Naive thymus-derived CD4-positive, alpha-beta T cell (primary cell): ENCODE data around the gene GPR141. TPM values are rescaled to one million over a fixed set of nuclear protein-coding genes. Genes with fewer than 3 reads are reported as not detected.

ENCODE experiments used
- ATAC-seq: fragments of 150-1000 bp; cut with Tn5 transposase; 2 replicates; pipeline ENCODE4 v1.10.0; 2021; ENCODE audit warnings: mild to moderate bottlenecking, moderate library complexity
- CTCF ChIA-PET: fragments of 350-600 bp; sonication (Branson Sonifier 250); formaldehyde crosslinking; loops from one replicate; lab custom pipeline; 2021; ENCODE audit warnings: antibody characterized with exemption; lab: Charles Lee
- POLR2A ChIA-PET: fragments of 350-600 bp; sonication (Branson Sonifier 250); formaldehyde crosslinking; loops from one replicate; lab custom pipeline; 2021; ENCODE audit warnings: antibody characterized with exemption, inconsistent platforms; lab: Charles Lee
- DNase-seq, 9 donors: peaks; one replicate each; pipeline versions ENCODE4 v3.0.0 to v3.0.0-alpha.2; 2020 to 2022; ENCODE audit warnings: mixed read lengths in 1 of 9
- H3K27ac ChIP-seq: one replicate; pipeline ENCODE4 v1.7.0; 2013; ENCODE audit warnings: mild to moderate bottlenecking, low read depth, low read length, moderate library complexity
- H3K27me3 ChIP-seq, 2 donors: one replicate each; pipeline ENCODE4 v1.7.0; 2013; ENCODE audit warnings: low read length in 2 of 2, mild to moderate bottlenecking in 2 of 2, moderate library complexity in 2 of 2; ENCODE audit not compliant: control insufficient read depth in 2 of 2, insufficient read depth in 2 of 2
- H3K36me3 ChIP-seq, 3 experiments: 1 replicate in 2 of 3; 2 replicates in 1 of 3; pipeline ENCODE4 v1.7.0; 2013; ENCODE audit warnings: low read length in 3 of 3, mild to moderate bottlenecking in 3 of 3, moderate library complexity in 1 of 3; ENCODE audit not compliant: insufficient read depth in 3 of 3, control insufficient read depth in 2 of 3
- H3K4me1 ChIP-seq, 2 donors: one replicate each; pipeline ENCODE4 v1.7.0; 2013; ENCODE audit warnings: low read length in 2 of 2, mild to moderate bottlenecking in 2 of 2, moderate library complexity in 1 of 2; ENCODE audit not compliant: control insufficient read depth in 2 of 2, insufficient read depth in 2 of 2
- H3K4me3 ChIP-seq: 2 replicates; pipeline ENCODE4 v1.7.0; 2013; ENCODE audit warnings: mild to moderate bottlenecking, low read length
- H3K9me3 ChIP-seq, 3 experiments: 1 replicate in 2 of 3; 2 replicates in 1 of 3; pipeline ENCODE4 v1.7.0; 2013; ENCODE audit warnings: low read length in 3 of 3; ENCODE audit not compliant: control insufficient read depth in 2 of 3
- H3K27ac Mint-ChIP-seq, 9 donors: one replicate each; pipeline ENCODE4 v1.8.0; 2020 to 2022; ENCODE audit warnings: mixed read lengths in 9 of 9, mild to moderate bottlenecking in 8 of 9, moderate library complexity in 5 of 9, inconsistent platforms in 2 of 9
- H3K27me3 Mint-ChIP-seq, 5 donors: one replicate each; pipeline ENCODE4 v1.8.0; 2021 to 2022; ENCODE audit warnings: mixed read lengths in 5 of 5, mild to moderate bottlenecking in 1 of 5
- H3K36me3 Mint-ChIP-seq, 5 donors: one replicate each; pipeline ENCODE4 v1.8.0; 2020 to 2022; ENCODE audit warnings: mixed read lengths in 5 of 5, mild to moderate bottlenecking in 3 of 5, inconsistent platforms in 1 of 5
- H3K4me1 Mint-ChIP-seq, 7 donors: one replicate each; pipeline ENCODE4 v1.8.0; 2020 to 2022; ENCODE audit warnings: mixed read lengths in 7 of 7, mild to moderate bottlenecking in 3 of 7, inconsistent platforms in 1 of 7
- H3K4me3 Mint-ChIP-seq, 10 donors: one replicate each; pipeline ENCODE4 v1.8.0; 2020 to 2022; ENCODE audit warnings: mild to moderate bottlenecking in 10 of 10, mixed read lengths in 10 of 10, moderate library complexity in 6 of 10, inconsistent platforms in 2 of 10
- H3K9me3 Mint-ChIP-seq, 11 donors: one replicate each; pipeline ENCODE4 v1.8.0; 2020 to 2022; ENCODE audit warnings: mixed read lengths in 11 of 11, mild to moderate bottlenecking in 4 of 11, inconsistent platforms in 1 of 11, moderate library complexity in 1 of 11
- intact Hi-C, 2 donors: fragments of 100-400 bp; cut with micrococcal nuclease; formaldehyde crosslinking; loops; one replicate each; pipeline ENCODE4 v1.15.1; 2023
- polyA plus RNA-seq, 2 donors: library from polyadenylated mRNA; unstranded; fragments of 300-500 nt; fragmentation: Illumina TruSeq; gene quantifications; one replicate each; pipeline ENCODE4 v1.2.3, GENCODE V29; 2021
- total RNA-seq, 6 experiments: library from RNA in 5 of 6; stranded (reverse) in 5 of 6; gene quantifications; 1 replicate in 5 of 6; 2 replicates in 1 of 6; pipeline ENCODE4 v1.2.3 and lab custom pipeline; 2021 to 2026

The GPR141 gene
- 10 to 100 TPM in 1 of 5 experiments, 1 to 10 TPM in 1, under 1 TPM in 1, not detected in 2; 0.38 to 16.4 (median 1.1) TPM for total RNA-seq
- polyA plus RNA-seq, result not detected
- total RNA-seq (lab: John Stamatoyannopoulos, UW), result not detected

GRCh38 chr7:37683246-37684120 lies at the start of gene GPR141:
TSS of gene GPR141 (plus strand) at chr7:37683766. CDS start at chr7:37740394, 56,628 bp downstream.
- Histone ChIP-seq H3K36me3 (no peaks in the 10 kb centered on the region), H3K4me1 (no peaks in the 10 kb centered on the region), H3K27me3 (no peaks in the 10 kb centered on the region), H3K27ac (no peak within 1 kb of the TSS), H3K9me3 (no peaks in the 10 kb centered on the region), H3K4me3 (no peak within 1 kb of the TSS)
- ChIA-PET POLR2A (no interaction called here), CTCF (no interaction called here)
- Mint-ChIP-seq H3K27me3 (peaks cover 10 to 36% (median 22%) of the 10 kb centered on the region in 5 donors), H3K4me3 (peak within 1 kb of the TSS in 1 of 10 donors; percentile 76), H3K36me3 (no peaks in the 10 kb centered on the region), H3K27ac (no peak within 1 kb of the TSS), H3K9me3 (no peaks in the 10 kb centered on the region), H3K4me1 (peaks cover 0 to 5% (median 0%) of the 10 kb centered on the region in 7 donors)
- ATAC-seq (peak; percentile 76), DNase-seq (no peak)
- intact Hi-C loops, result no loop called here

- no peak overlapping the region for H3K27ac ChIP-seq
- peaks cover 0 to 65% (median 21%) of the 10 kb centered on the region in 11 donors for H3K9me3 Mint-ChIP-seq
- intact Hi-C loops, result no loop called here
- H3K36me3 Mint-ChIP-seq, result peaks cover 0 to 9% (median 0%) of the 10 kb centered on the region in 5 donors
- POLR2A ChIA-PET, result no interaction called here
- no peak overlapping the region for H3K4me3 ChIP-seq
- no peaks in the 10 kb centered on the region for H3K4me1 Mint-ChIP-seq
- peaks cover 0 to 4% (median 0%) of the 10 kb centered on the region in 3 experiments for H3K9me3 ChIP-seq
- no peak overlapping the region for H3K4me3 Mint-ChIP-seq
- DNase-seq (no peak), ATAC-seq (no peak)
- H3K27ac Mint-ChIP-seq, result no peak overlapping the region
- CTCF ChIA-PET, result no interaction called here
- H3K27me3 ChIP-seq, result no peaks in the 10 kb centered on the region
- no peaks in the 10 kb centered on the region for H3K36me3 ChIP-seq
- no peaks in the 10 kb centered on the region for H3K4me1 ChIP-seq
- peaks cover 13 to 29% (median 21%) of the 10 kb centered on the region in 5 donors for H3K27me3 Mint-ChIP-seq
Observed at GRCh38 chr7:37635346-37635745, 48.2 kb upstream of the GPR141 start.

GRCh38 chr7:37642028-37642540 lies 41.5 kb upstream of the GPR141 start:
- Histone ChIP-seq H3K36me3 (no peaks in the 10 kb centered on the region), H3K4me1 (no peaks in the 10 kb centered on the region), H3K9me3 (no peaks in the 10 kb centered on the region), H3K27ac (no peak overlapping the region), H3K4me3 (no peak overlapping the region), H3K27me3 (no peaks in the 10 kb centered on the region)
- ChIA-PET POLR2A (no interaction called here), CTCF (no interaction called here)
- Mint-ChIP-seq H3K4me1 (peaks cover 0 to 2% (median 0%) of the 10 kb centered on the region in 7 donors), H3K27me3 (peaks cover 14 to 37% (median 19%) of the 10 kb centered on the region in 5 donors), H3K36me3 (peaks cover 0 to 6% (median 3%) of the 10 kb centered on the region in 5 donors), H3K27ac (no peak overlapping the region), H3K4me3 (no peak overlapping the region), H3K9me3 (peaks cover 0 to 32% (median 10%) of the 10 kb centered on the region in 11 donors)
- intact Hi-C loops, result no loop called here
- ATAC-seq (no peak), DNase-seq (no peak)

GRCh38 chr7:37643876-37644275 lies 39.7 kb upstream of the GPR141 start:
- DNase-seq (no peak), ATAC-seq (no peak)
- Histone ChIP-seq H3K4me1 (no peaks in the 10 kb centered on the region), H3K9me3 (no peaks in the 10 kb centered on the region), H3K27me3 (no peaks in the 10 kb centered on the region), H3K36me3 (no peaks in the 10 kb centered on the region), H3K27ac (no peak overlapping the region), H3K4me3 (no peak overlapping the region)
- Mint-ChIP-seq H3K4me3 (no peak overlapping the region), H3K36me3 (peaks cover 0 to 3% (median 0%) of the 10 kb centered on the region in 5 donors), H3K27ac (no peak overlapping the region), H3K4me1 (peaks cover 0 to 2% (median 0%) of the 10 kb centered on the region in 7 donors), H3K9me3 (peaks cover 0 to 14% (median 1%) of the 10 kb centered on the region in 11 donors), H3K27me3 (peaks cover 6 to 29% (median 12%) of the 10 kb centered on the region in 5 donors)
- ChIA-PET CTCF (no interaction called here), POLR2A (no interaction called here)
- intact Hi-C loops, result no loop called here

GRCh38 chr7:37645282-37646050 lies 38.1 kb upstream of the GPR141 start:
- Histone ChIP-seq H3K27ac (no peak overlapping the region), H3K4me1 (no peaks in the 10 kb centered on the region), H3K4me3 (no peak overlapping the region), H3K27me3 (no peaks in the 10 kb centered on the region), H3K36me3 (no peaks in the 10 kb centered on the region), H3K9me3 (no peaks in the 10 kb centered on the region)
- no peak for DNase-seq
- ATAC-seq, result no peak
- Mint-ChIP-seq H3K9me3 (peaks cover 0 to 6% (median 0%) of the 10 kb centered on the region in 11 donors), H3K4me3 (peak overlapping the region in 1 of 10 donors; percentile 76), H3K4me1 (peaks cover 0 to 2% (median 0%) of the 10 kb centered on the region in 7 donors), H3K36me3 (peaks cover 0 to 3% (median 0%) of the 10 kb centered on the region in 5 donors), H3K27ac (no peak overlapping the region), H3K27me3 (peaks cover 5 to 22% (median 6%) of the 10 kb centered on the region in 5 donors)
- intact Hi-C loops, result no loop called here
- CTCF ChIA-PET, result no interaction called here
- POLR2A ChIA-PET, result no interaction called here

GRCh38 chr7:37656913-37657530 lies 26.5 kb upstream of the GPR141 start:
- no peak overlapping the region for H3K4me3 ChIP-seq

More at GRCh38 chr7:37656913-37657530, 26.5 kb upstream of the GPR141 start:
- H3K27me3 Mint-ChIP-seq, result peaks cover 5 to 14% (median 9%) of the 10 kb centered on the region in 5 donors
- no peak for DNase-seq
- no peak overlapping the region for H3K27ac ChIP-seq
- no peak overlapping the region for H3K27ac Mint-ChIP-seq
- H3K36me3 Mint-ChIP-seq, result no peaks in the 10 kb centered on the region
- POLR2A ChIA-PET, result no interaction called here
- no peaks in the 10 kb centered on the region for H3K4me1 ChIP-seq
- intact Hi-C loops, result no loop called here
- no peaks in the 10 kb centered on the region for H3K9me3 ChIP-seq
- ATAC-seq, result peak; percentile 78
- peak overlapping the region in 1 of 10 donors; percentile 4 for H3K4me3 Mint-ChIP-seq
- CTCF ChIA-PET, result no interaction called here
- peaks cover 0 to 16% (median 0%) of the 10 kb centered on the region in 7 donors for H3K4me1 Mint-ChIP-seq
- no peaks in the 10 kb centered on the region for H3K27me3 ChIP-seq
- peaks cover 0 to 5% (median 0%) of the 10 kb centered on the region in 11 donors for H3K9me3 Mint-ChIP-seq
- no peaks in the 10 kb centered on the region for H3K36me3 ChIP-seq
